HG03565 (cell line): Measurements from ENCODE around the gene SCFD1.
"Not testable (repeated sequence)": the region's sequence is repeated elsewhere in the genome, so short reads cannot be mapped to it uniquely, and the experiment has no call there.

Experiments used
- ATAC-seq: cut with Tn5 transposase; IDR thresholded peaks from one replicate; pipeline ENCODE4 v1.9.1; 2021; ENCODE audit warnings: mild to moderate bottlenecking, moderate library complexity; ENCODE audit not compliant: unreplicated experiment

The SCFD1 gene

GRCh38 chr14:30673071-30673470, 51.0 kb downstream of the SCFD1 start:
- no peak for ATAC-seq

DNA sequence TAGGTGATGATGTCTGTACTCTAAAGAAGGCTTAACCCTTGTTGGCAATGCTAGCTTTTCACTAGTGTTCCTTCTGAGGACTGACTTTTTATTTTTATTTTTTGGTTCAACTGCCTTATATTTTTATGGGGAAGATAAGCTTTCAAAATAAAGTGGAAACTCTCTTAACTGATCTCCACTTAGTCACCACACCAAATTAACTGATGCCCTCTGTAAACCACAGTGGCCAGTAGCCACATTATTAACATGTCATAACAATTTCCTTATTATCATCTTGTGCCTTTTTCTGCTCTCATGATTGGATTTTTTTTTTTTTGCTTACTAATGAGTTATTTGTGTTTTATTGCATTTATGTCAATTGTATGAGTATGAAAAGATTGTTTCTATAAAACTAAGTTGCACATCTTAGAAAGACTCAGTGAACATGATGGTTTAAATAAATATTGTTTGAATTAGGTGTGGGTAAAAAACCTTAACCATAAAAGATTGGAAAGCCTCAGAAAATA, 56.9 kb downstream of the SCFD1 start:
- no peak for ATAC-seq

- no peak for ATAC-seq
These were observed 57.9 kb downstream of the SCFD1 start for GRCh38 chr14:30680036-30680435.

- not testable (repeated sequence) for ATAC-seq
These were observed 58.7 kb downstream of the SCFD1 start for GRCh38 chr14:30680776-30681175.

DNA sequence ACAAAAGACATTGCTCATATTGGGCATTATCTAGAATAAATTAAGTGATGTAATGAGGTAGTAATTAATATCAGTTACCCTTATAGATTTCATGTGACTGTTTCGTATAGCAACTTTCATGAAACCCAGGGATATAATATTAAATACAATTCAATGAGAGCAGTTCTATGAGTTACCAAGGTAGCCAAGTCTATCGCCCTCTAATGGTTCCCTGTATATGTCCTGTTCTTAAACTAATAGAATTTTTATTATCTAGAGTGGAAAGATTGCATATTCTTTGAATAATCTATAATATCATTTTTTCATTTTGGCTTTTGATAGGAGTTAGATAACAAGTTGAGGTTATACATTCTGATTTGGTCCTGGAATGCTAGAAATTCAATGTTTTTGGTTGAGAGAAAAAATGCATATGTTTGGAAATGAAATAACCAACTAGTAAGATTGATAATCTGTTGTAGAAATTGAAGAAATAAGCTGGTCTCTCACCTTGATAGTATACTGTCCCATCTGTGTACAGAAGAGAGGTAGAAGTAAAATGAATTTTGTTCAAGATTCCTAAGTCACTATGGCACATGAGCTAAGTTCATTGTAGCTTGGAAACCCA, 59.7 kb downstream of the SCFD1 start:
- no peak for ATAC-seq

DNA sequence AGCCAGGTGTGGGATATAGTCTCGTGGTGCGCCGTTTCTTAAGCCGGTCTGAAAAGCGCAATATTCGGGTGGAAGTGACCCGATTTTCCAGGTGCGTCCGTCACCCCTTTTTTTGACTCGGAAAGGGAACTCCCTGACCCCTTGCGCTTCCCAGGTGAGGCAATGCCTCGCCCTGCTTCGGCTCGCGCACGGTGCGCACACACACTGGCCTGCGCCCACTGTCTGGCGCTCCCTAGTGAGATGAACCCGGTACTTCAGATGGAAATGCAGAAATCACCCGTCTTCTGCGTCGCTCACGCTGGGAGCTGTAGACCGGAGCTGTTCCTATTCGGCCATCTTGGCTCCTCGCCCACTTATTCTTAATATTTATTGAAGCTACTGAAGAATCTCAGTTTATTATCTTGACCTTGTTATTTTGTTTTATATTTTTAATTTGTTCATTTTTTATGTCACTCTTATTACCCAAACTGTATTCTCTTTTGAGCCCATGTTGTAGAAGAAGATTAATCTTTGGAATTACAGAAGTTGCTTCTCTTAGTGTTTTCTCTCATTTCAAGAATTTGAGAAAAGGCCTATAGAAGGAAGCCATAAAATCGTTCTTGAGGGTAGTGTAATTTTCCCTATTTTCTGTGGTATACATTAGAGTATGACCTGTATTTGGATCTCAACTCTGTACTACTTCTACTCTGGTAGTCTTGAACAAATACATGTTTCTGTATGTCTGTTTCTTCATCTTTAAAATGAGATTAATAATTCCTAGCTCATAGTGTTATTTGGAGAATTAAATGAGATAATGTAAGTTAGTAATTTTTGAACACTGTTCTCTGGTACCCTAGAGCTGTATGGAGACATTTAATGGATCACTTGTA, 68.6 kb downstream of the SCFD1 start:
- ATAC-seq: not testable (repeated sequence)

DNA sequence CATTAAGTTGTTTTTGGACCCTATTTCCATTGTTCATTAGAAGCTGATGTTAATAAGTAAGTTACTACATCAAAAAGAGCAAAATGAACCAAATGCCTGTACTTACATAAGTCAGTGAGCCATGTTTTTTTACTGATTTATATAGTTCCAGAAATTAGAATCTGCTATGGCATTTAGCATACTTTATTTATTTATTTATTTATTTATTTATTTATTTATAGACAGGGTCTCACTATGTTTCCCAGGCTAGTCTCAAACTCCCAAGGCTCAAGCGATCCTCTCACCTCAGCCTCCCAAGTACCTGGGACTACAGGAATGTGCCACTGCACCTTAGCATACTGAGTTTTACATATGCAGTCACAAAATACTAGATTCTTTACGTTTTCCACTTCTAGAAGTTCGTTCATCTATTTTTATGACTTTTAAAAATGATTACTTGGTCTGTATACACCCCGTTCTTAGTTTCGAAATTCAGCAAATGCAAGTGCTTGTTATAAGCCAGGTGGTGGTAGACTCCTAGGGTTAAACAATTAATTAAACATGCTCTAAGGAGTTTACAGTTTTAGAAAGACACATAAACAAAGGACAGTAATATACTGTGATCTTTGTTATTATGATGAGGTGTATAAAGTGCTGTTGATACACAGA, 69.8 kb downstream of the SCFD1 start:
- no peak for ATAC-seq

- no peak for ATAC-seq
These were observed 70.5 kb downstream of the SCFD1 start for GRCh38 chr14:30692669-30693068.

- no peak for ATAC-seq
These were observed 76.3 kb downstream of the SCFD1 start for GRCh38 chr14:30698463-30698862.

DNA sequence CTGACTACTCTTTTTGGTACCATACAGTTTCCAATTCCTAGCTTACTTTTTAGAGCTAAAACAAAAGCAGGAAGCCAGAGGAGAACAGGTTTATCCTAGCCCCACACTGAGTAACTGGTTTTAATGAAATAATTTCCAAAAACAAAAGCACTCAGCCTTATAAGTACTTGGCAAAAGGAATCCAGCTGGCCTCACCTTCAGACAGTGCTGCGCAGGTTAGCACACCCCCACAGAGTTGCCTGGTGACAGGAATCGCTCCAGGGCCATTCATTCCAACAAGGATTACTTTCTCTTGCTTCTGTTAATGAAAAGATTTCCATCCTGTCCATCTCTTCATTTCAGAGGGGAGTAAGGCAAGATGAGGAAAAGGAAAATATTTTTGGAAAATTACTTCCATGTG, 84.6 kb downstream of the SCFD1 start:
- ATAC-seq: no peak

DNA sequence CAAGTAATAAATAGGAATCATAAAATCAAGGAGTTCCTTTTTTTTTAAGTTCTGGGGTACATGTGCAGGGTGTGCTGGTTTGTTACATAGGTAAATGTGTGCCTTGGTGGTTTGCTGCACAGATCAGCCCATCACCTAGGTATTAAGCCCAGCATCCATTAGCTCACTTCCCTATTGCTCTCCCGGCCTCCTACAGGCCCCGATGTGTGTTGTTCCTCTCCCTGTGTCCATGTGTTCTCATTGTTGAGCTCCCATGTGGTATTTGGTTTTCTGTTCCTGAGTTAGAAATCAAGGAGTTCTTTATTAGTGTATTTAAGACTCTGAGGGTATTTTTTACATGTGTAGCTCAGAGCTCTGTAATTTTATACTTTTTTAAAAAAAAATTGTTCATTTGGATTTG, 86.0 kb downstream of the SCFD1 start:
- ATAC-seq: no peak

DNA sequence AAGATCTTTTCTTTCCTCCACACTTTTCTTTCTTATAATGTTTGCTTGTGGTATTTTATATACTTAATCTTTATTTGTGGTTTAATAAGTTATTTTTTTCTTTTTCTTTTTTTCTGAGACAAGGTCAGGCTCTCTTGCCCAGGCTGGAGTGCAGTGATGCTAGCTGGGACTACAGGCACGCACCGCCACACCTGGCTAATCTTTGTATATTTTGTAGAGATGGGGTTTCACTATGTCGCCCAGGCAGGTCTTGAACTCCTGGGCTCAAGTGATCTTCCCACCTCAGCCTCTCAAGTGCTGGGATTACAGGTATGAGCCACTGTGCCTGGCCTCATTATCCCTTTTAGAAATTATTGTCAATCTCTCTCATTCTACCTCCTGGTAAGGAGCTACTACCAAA, 87.1 kb downstream of the SCFD1 start:
- ATAC-seq: no peak

- ATAC-seq: no peak
These were observed 88.8 kb downstream of the SCFD1 start for GRCh38 chr14:30710876-30711275.

GRCh38 chr14:30719137-30719536, 97.0 kb downstream of the SCFD1 start:
- no peak for ATAC-seq

DNA sequence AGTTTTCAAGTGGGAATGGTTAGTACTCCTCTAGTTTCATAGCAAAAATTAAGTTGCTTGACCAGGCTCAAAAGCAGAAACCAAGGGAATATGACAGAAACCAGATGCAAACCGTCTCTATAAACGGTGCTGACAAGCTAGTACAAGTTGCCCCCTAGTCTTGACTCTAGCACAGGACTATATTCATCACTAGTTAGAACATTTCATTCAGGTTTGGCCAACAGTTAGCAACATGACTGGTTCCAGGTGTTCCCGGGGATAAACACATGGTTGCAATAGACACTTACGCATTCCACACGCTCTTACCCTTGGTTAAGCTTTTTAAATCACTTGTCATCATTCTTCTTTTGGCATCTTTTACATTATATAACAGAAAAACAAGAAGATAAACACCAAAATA, 103.6 kb downstream of the SCFD1 start:
- ATAC-seq: no peak

GRCh38 chr14:30728471-30728870, 106.4 kb downstream of the SCFD1 start:
- ATAC-seq: no peak

DNA sequence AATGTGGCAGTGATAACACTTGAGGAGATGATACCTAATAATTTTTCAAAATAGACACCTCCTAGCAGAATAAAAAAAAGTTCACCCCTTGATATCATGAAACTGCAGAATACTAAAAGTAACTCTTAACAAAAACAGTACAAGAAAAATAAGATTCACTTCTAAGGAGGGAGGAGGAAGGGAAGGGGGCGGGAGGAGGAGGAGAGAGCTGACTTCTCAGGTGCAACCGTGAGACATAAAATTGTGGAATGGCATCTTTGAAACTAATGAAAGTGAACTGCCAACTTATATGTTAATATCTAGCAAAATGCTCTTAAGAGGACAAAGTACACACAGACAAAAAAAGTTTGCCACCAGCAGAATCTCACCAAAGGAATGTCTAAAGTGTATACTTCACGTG, 115.8 kb downstream of the SCFD1 start:
- no peak for ATAC-seq

- no peak for ATAC-seq
These were observed 116.9 kb downstream of the SCFD1 start for GRCh38 chr14:30738978-30739377.

DNA sequence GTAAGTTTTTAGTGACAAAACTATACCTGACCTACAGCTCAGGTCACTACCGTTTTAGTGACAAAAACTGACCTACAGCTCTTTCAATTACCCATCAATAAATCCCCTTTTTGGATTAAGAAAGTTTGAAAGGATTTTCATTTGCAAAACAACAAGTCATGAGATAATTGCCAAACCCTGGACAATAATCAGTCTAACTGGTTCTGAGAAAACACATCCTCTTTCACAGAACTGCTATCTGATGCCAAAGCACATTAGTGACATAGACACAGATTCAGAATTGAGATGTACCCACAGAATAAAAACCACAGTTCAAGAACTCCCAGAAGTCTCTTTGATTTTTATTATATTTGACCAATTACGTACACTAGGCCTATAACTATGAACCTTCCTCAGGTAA, 126.2 kb downstream of the SCFD1 start:
- ATAC-seq: no peak

DNA sequence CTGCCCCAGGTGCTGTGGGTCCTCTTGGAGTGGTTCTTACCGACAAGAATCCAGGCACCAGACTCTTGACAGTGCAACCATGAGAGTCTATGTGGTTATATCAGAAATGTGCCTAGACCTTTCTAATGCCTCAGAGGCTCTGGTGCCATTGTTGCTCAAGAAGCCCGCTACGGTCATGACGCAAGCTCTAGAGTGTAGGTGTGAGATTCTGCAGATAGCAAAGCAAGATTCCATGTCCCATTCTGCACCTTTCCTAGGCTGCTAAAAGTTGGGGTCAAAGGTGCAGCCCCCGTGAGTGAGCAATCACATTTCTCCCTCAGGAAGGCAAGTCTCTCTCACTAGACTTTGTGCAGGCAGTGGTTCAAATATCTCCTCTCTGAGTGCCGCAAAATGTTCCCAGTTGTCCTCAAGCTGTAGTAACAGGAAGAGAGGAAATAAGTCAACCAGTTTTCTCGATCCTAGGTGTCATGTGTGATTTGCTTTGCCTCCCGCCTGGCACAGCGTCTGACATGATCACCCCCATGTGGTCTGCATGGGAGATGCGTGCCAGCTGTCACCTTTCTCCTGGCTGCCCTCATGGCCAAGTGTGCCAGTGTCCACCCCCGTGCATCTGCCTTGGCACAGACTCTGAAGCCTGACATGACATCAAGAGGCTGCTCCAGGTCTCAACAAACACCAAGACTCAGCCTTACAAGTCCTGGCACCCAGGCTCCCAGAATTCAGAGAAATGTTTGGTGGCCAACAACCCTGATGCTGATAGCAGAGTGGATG, 129.7 kb downstream of the SCFD1 start:
- ATAC-seq: no peak

DNA sequence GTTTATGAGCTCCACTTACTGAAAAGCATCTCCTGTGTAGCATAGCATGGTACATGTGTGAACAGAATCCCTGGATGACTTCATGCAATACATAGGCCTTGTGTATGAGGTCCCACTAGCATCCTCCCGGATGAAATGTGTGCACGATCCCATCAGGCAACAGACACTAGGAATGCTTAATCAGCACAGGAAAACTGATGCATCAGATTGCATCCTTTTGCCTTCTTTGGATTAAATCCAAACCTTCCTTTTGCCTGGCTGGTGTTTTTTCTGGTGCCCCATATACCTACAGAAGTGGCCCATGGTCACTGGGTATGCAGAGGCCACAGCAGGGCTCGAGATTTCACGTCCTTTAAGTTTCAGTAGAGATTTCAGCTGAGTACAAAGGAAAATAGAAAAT, 131.3 kb downstream of the SCFD1 start:
- ATAC-seq: no peak
